B cell (primary cell): ENCODE data around the gene CYREN.

Experiments
- CTCF ChIP-seq: fragments of 200-600 bp; IDR thresholded peaks from one replicate; pipeline ENCODE4 v1.8.0; 2022; ENCODE audit warnings: antibody characterized with exemption, mild to moderate bottlenecking
- EZH2 ChIP-seq: IDR thresholded peaks from 2 replicates; pipeline ENCODE4 v1.6.1; 2012; ENCODE audit warnings: borderline replicate concordance, low read depth, mild to moderate bottlenecking, moderate library complexity, low read length; ENCODE audit not compliant: insufficient read depth, poor library complexity, severe bottlenecking

- TF ChIP-seq CTCF = no peak
- TF ChIP-seq EZH2 = no peak
Measured at GRCh38 chr7:135179321-135179925, 8.9 kb upstream of the CYREN start.
